Esophagus squamous epithelium (tissue), 5 donors: Measurements from ENCODE around the gene AFF3. TPM values are rescaled to one million over a fixed set of nuclear protein-coding genes. Genes with fewer than 3 reads are reported as not detected.

ENCODE experiments used
- DNase-seq: peaks from one replicate; lab custom pipeline; 2025; lab: John Stamatoyannopoulos, UW
- H3K27ac ChIP-seq, 4 donors: fragments of 200-600 bp; sonication (generic); one replicate each; pipeline ENCODE4 v1.5.1; 2016 to 2019; ENCODE audit warnings: mild to moderate bottlenecking in 1 of 4
- H3K27me3 ChIP-seq, 4 donors: fragments of 200-600 bp; sonication (generic); 1 replicate in 3 of 4; 2 replicates in 1 of 4; pipeline versions ENCODE4 v1.5.1 to v1.6.0; 2017 to 2021; ENCODE audit warnings: antibody characterized with exemption in 1 of 4
- H3K36me3 ChIP-seq, 3 donors: fragments of 200-600 bp; sonication (generic); one replicate each; pipeline ENCODE4 v1.5.1; 2016 to 2019
- H3K4me1 ChIP-seq, 3 donors: fragments of 200-600 bp; sonication (generic); one replicate each; pipeline ENCODE4 v1.5.1; 2017 to 2019
- H3K4me3 ChIP-seq, 4 donors: fragments of 200-600 bp; sonication (generic); 1 replicate in 3 of 4; 2 replicates in 1 of 4; pipeline ENCODE4 v1.5.1; 2016 to 2019; ENCODE audit warnings: mild to moderate bottlenecking in 2 of 4, moderate library complexity in 1 of 4
- H3K9me3 ChIP-seq, 3 donors: fragments of 200-600 bp; sonication (generic); one replicate each; pipeline ENCODE4 v1.5.1; 2016 to 2019
- CTCF ChIP-seq, 6 experiments: fragments of 450-650 bp in 4 of 6; fragments of 200-600 bp in 2 of 6; sonication (generic) in 2 of 6; IDR thresholded peaks; one replicate each; pipeline ENCODE4 v1.5.1; 2016 to 2019; ENCODE audit warnings: antibody characterized with exemption in 6 of 6, mild to moderate bottlenecking in 4 of 6, moderate library complexity in 4 of 6
- POLR2A ChIP-seq, 4 donors: fragments of 450-650 bp; IDR thresholded peaks; one replicate each; pipeline ENCODE4 v1.6.1; 2017; ENCODE audit warnings: antibody characterized with exemption in 4 of 4, mild to moderate bottlenecking in 4 of 4, moderate library complexity in 3 of 4
- WGBS, 2 donors: methylation state at CpG; one replicate each; pipeline ENCODE4 v1.1.5; 2018; 5-methylcytosine and 5-hydroxymethylcytosine counted together
- intact Hi-C: fragments of 100-400 bp; cut with DNase I; formaldehyde crosslinking; loops from one replicate; pipeline ENCODE4 v1.15.0; 2022
- total RNA-seq, 4 donors: library from RNA; depleted of rRNA; stranded (reverse); fragments of >200 nt; gene quantifications; one replicate each; pipeline ENCODE4 v1.1.0, GENCODE V29; 2016
- donor health status: DM: yes; HTN: yes; CAD: no.

AFF3 gene
- total RNA-seq, 4 donors from 2014 or later: 1.2 to 9.7 (median 3.8) TPM

- 68 to 70% methylated on average over 1 of the region's 1 CpG for WGBS, 2 donors
- no peaks in the 10 kb centered on the region for H3K9me3 ChIP-seq
- no peak for DNase-seq
- H3K27me3 ChIP-seq: peaks cover 0 to 52% (median 0%) of the 10 kb centered on the region in 4 donors
- no peak overlapping the region for H3K27ac ChIP-seq
- no peaks in the 10 kb centered on the region for H3K4me1 ChIP-seq
- TF ChIP-seq POLR2A (IDR thresholded peaks at IDR 0.05) (no peak), CTCF (IDR thresholded peaks at IDR 0.05) (no peak)
- intact Hi-C loops: no loop called here
- H3K36me3 ChIP-seq: no peaks in the 10 kb centered on the region
- H3K4me3 ChIP-seq: no peak overlapping the region
Measured at GRCh38 chr2:99803846-99804245, 338.5 kb downstream of the AFF3 start.

GRCh38 chr2:99802734-99803133 lies 339.7 kb downstream of the AFF3 start:
- no peaks in the 10 kb centered on the region for H3K36me3 ChIP-seq
- peaks cover 0 to 41% (median 0%) of the 10 kb centered on the region in 4 donors for H3K27me3 ChIP-seq
- H3K9me3 ChIP-seq: peaks cover 0 to 2% (median 0%) of the 10 kb centered on the region in 3 donors
- no peak overlapping the region for H3K4me3 ChIP-seq
- WGBS, 2 donors: 35 to 82% methylated on average over 1 of the region's 1 CpG
- H3K27ac ChIP-seq: no peak overlapping the region
- no peaks in the 10 kb centered on the region for H3K4me1 ChIP-seq
- intact Hi-C loops: no loop called here
- no peak for TF ChIP-seq CTCF (IDR thresholded peaks at IDR 0.05)
- TF ChIP-seq POLR2A (IDR thresholded peaks at IDR 0.05): no peak
- no peak for DNase-seq

- no peak for DNase-seq
- H3K4me1 ChIP-seq: no peaks in the 10 kb centered on the region
- H3K36me3 ChIP-seq: no peaks in the 10 kb centered on the region
- H3K27ac ChIP-seq: no peak overlapping the region
- TF ChIP-seq POLR2A (IDR thresholded peaks at IDR 0.05) (no peak), CTCF (IDR thresholded peaks at IDR 0.05) (no peak)
- H3K9me3 ChIP-seq: peaks cover 0 to 15% (median 0%) of the 10 kb centered on the region in 3 donors
- peaks cover 0 to 31% (median 0%) of the 10 kb centered on the region in 4 donors for H3K27me3 ChIP-seq
- intact Hi-C loops: no loop called here
- H3K4me3 ChIP-seq: no peak overlapping the region
- WGBS, 2 donors: 53 to 66% methylated on average over 4 of the region's 4 CpGs
Measured at GRCh38 chr2:99801327-99801901, 341.0 kb downstream of the AFF3 start.

GRCh38 chr2:99797475-99797874 lies 344.9 kb downstream of the AFF3 start:
- no peaks in the 10 kb centered on the region for H3K4me1 ChIP-seq
- H3K27me3 ChIP-seq: peaks cover 0 to 19% (median 0%) of the 10 kb centered on the region in 4 donors
- peaks cover 0 to 17% (median 0%) of the 10 kb centered on the region in 3 donors for H3K9me3 ChIP-seq
- no peak for TF ChIP-seq POLR2A (IDR thresholded peaks at IDR 0.05)
- no peak for TF ChIP-seq CTCF (IDR thresholded peaks at IDR 0.05)
- H3K36me3 ChIP-seq: no peaks in the 10 kb centered on the region
- DNase-seq: no peak
- intact Hi-C loops: no loop called here
- no peak overlapping the region for H3K4me3 ChIP-seq
- WGBS, 2 donors: 64 to 100% methylated on average over 1 of the region's 1 CpG
- no peak overlapping the region for H3K27ac ChIP-seq

- H3K4me3 ChIP-seq: no peak overlapping the region
- intact Hi-C loops: no loop called here
Measured at GRCh38 chr2:99794414-99794813, 348.0 kb downstream of the AFF3 start.

More at GRCh38 chr2:99794414-99794813, 348.0 kb downstream of the AFF3 start:
- no peak for TF ChIP-seq POLR2A (IDR thresholded peaks at IDR 0.05)
- TF ChIP-seq CTCF (IDR thresholded peaks at IDR 0.05): no peak
- H3K27ac ChIP-seq: no peak overlapping the region
- no peaks in the 10 kb centered on the region for H3K36me3 ChIP-seq
- DNase-seq: no peak
- H3K27me3 ChIP-seq: peaks cover 0 to 12% (median 0%) of the 10 kb centered on the region in 4 donors
- H3K9me3 ChIP-seq: peaks cover 0 to 17% (median 0%) of the 10 kb centered on the region in 3 donors
- H3K4me1 ChIP-seq: no peaks in the 10 kb centered on the region
